ENCODE data around the gene DDX59. TPM values are rescaled to one million over a fixed set of nuclear protein-coding genes. Genes with fewer than 3 reads are reported as not detected.

The DDX59 gene
- total and polyA plus RNA-seq, 9 of the 15 experiments (the other 6 are each of a cell fraction or from before 2014, with no cell fraction given), result 8.3 to 30.4 (median 19.8) TPM

GRCh38 chr1:200640963-200641401 is 28.7 kb downstream of the DDX59 start (continued):
- TF ChIP-seq ESRRA (IDR thresholded peaks at IDR 0.05; ENCODE audit: borderline replicate concordance, low read depth) (peak; percentile 86), ZNF639 (CRISPR knock-in tag; conservative IDR thresholded peaks at IDR 0.05 in 1 of 2, IDR thresholded peaks at IDR 0.05 in 1 of 2) (0 out of 4 replicates have a peak, but pooled peaks of 1 of the 2 experiments have one; percentile 26), GTF2F1 (IDR thresholded peaks at IDR 0.05; ENCODE audit: low read depth, low read length) (peak; percentile 82), ELF2 (CRISPR knock-in tag; IDR thresholded peaks at IDR 0.05) (no peak), BCLAF1 (IDR thresholded peaks at IDR 0.05; ENCODE audit: borderline replicate concordance in 1 of 2, control insufficient read depth in 1 of 2, low read depth in 2 of 2, low read length in 1 of 2) (0 out of 4 replicates have a peak, but pooled peaks of 1 of the 2 experiments have one; percentile 78), EP300 (IDR thresholded peaks at IDR 0.05; ENCODE audit: low read length) (peak; percentile 54; the same call in 1 of the 2 replicates), CREB3 (tag; conservative IDR thresholded peaks at IDR 0.05; ENCODE audit: low read depth) (peak; percentile 72; the same call in 1 of the 2 replicates), CXXC5 (CRISPR knock-in tag; IDR thresholded peaks at IDR 0.05) (peak; percentile 26; the same call in 1 of the 2 replicates), TAF1 (IDR thresholded peaks at IDR 0.05; ENCODE audit: control insufficient read depth, extremely low read depth, insufficient read depth, low read length, severe bottlenecking) (peak; percentile 46), RBFOX2 (IDR thresholded peaks at IDR 0.05; ENCODE audit: low read depth, low read length) (peak; percentile 39; the same call in 1 of the 2 replicates), ETV6 (IDR thresholded peaks at IDR 0.05; ENCODE audit: borderline replicate concordance in 1 of 2, low read depth in 2 of 2, low read length in 1 of 2) (no peak), ETV6 (CRISPR knock-in tag; IDR thresholded peaks at IDR 0.05; ENCODE audit: borderline replicate concordance) (no peak)

All from K562 (cell line).